SU-DHL-6 (cell line): ENCODE measurements around the gene PROSER3.

Source experiments
- CTCF ChIP-seq: fragments of 200-600 bp; sonication (generic); IDR thresholded peaks from one replicate; pipeline ENCODE4 v1.5.1; 2017; ENCODE audit warnings: antibody characterized with exemption, mild to moderate bottlenecking, low read length, moderate library complexity; ENCODE audit not compliant: insufficient read depth, poor library complexity, severe bottlenecking
- EZH2phosphoT487 ChIP-seq: fragments of 200-600 bp; sonication (generic), shearing (Covaris generic); conservative IDR thresholded peaks from 2 replicates; pipeline ENCODE4 v1.6.1; 2018; ENCODE audit warnings: mild to moderate bottlenecking, antibody characterized with exemption, low read length, moderate library complexity, mixed read lengths

GRCh38 chr19:35781650-35782049 lies 23.7 kb downstream of the PROSER3 start:
- TF ChIP-seq CTCF (no peak), EZH2phosphoT487 (no peak)
